ENCODE data around the gene TRPC5OS.

TRPC5OS gene

DNA sequence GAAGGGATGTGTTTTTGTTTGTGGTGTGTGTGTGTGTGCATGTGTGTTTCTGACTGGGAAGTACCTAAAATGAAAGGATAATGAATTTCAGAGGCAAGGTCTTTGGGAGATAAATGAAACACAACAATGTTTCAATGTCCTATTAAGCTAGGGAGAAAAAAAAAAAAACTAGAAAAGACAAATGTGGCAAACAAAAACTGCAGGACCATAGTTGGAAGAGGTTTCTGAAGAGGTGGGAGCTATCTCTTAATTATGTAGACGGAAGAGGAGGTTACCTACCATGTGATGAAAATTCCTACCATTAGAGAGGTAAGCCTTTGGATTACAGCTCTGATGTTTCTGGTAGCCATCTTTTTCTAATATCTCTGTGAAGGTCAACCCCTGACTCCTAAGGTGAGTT is at the start of gene TRPC5OS:
TRPC5OS (plus strand) TSS at position 301 of the 400 bp plus-strand sequence. CDS start 25,669 bp downstream, outside the sequence.
- no peak for DNase-seq (ENCODE audit: extremely low read depth, low read depth)
- TF ChIP-seq, protein P1, sequence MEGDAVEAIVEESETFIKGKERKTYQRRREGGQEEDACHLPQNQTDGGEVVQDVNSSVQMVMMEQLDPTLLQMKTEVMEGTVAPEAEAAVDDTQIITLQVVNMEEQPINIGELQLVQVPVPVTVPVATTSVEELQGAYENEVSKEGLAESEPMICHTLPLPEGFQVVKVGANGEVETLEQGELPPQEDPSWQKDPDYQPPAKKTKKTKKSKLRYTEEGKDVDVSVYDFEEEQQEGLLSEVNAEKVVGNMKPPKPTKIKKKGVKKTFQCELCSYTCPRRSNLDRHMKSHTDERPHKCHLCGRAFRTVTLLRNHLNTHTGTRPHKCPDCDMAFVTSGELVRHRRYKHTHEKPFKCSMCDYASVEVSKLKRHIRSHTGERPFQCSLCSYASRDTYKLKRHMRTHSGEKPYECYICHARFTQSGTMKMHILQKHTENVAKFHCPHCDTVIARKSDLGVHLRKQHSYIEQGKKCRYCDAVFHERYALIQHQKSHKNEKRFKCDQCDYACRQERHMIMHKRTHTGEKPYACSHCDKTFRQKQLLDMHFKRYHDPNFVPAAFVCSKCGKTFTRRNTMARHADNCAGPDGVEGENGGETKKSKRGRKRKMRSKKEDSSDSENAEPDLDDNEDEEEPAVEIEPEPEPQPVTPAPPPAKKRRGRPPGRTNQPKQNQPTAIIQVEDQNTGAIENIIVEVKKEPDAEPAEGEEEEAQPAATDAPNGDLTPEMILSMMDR (IDR thresholded peaks at IDR 0.05; ENCODE audit: low read depth, low read length), result no peak

DNA sequence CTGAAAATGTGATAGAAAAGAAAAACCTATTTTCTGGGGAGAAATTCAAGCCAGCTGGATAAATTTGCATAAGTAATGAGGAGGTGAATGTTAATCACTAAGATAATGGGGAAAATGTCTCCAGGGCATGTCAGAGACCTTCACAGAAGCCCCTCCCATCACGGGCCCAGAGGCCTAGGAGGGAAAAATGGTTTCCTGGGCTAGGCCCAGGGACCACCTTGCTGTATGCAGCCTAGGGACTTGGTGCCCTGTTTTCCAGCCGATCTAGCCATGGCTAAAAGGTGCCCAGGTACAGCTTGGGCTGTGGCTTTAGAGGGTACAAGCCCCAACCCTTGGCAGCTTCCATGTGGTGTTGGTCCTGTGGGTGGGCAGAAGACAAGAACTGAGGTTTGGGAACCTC is 46.6 kb upstream of the TRPC5OS start:
- DNase-seq (ENCODE audit: extremely low read depth, low read depth), result no peak
- TF ChIP-seq, protein P1 (IDR thresholded peaks at IDR 0.05; ENCODE audit: low read depth, low read length), result no peak

DNA sequence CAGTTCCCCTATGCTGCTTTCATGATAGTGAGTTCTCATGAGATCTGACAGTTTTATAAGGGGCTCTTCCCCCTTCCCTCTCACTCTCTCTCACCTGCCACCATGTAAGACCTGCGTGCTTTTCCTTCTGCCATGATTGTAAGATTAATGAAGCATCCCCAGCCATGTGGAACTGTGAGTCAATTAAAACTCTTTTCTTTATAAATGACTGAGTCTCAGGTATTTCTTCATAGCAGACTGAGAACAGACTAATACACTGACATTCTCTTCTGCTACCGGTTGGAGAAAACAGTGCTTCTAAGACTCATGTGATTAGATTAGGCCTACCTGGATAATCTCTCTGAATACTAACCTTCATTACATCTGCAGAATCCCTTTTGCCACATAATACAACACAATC is 45.4 kb upstream of the TRPC5OS start:
- DNase-seq (ENCODE audit: extremely low read depth, low read depth), result no peak
- TF ChIP-seq, protein P1 (IDR thresholded peaks at IDR 0.05; ENCODE audit: low read depth, low read length), result no peak

DNA sequence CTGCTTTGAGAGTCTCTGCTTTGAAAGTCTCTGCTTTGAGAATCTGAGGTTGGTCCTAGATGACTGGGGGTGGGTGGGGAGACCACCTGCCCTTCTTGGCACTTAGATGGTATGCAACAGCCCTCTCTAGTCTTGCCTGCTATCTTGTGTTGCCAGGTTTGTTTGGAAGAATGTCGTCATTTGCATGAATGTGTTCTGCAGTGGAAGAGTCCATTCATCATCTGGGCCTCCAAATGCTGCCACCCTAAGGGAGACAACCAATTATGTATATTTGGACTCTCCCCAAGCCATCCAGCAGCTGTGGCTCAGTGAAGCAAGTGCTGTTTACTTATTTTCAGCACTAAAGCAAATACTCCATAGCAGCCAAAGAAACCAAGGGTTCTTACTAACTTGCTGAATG is 44.6 kb upstream of the TRPC5OS start:
- DNase-seq (ENCODE audit: extremely low read depth, low read depth), result no peak
- TF ChIP-seq, protein P1 (IDR thresholded peaks at IDR 0.05; ENCODE audit: low read depth, low read length), result no peak

DNA sequence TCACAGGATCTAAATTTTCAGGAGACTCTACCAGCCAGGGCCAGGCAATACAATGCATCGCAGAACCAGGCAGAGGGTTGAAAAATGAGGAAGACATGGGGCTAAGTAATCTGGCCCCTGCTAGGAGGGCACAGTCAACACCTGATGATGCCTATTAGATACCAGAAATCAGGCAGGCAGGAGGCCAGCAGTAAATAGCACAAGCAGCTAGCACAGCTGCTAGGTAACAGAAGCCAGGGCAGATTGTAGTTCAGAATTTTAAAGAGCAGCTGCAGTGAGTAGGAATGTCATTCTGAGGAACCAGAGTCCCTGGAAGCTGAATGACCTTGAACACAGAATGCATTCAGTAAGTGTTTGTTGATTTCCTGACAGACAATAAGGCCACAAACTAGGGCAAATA is 38.8 kb upstream of the TRPC5OS start:
- TF ChIP-seq, protein P1 (IDR thresholded peaks at IDR 0.05; ENCODE audit: low read depth, low read length), result no peak
- no peak for DNase-seq (ENCODE audit: extremely low read depth, low read depth)

DNA sequence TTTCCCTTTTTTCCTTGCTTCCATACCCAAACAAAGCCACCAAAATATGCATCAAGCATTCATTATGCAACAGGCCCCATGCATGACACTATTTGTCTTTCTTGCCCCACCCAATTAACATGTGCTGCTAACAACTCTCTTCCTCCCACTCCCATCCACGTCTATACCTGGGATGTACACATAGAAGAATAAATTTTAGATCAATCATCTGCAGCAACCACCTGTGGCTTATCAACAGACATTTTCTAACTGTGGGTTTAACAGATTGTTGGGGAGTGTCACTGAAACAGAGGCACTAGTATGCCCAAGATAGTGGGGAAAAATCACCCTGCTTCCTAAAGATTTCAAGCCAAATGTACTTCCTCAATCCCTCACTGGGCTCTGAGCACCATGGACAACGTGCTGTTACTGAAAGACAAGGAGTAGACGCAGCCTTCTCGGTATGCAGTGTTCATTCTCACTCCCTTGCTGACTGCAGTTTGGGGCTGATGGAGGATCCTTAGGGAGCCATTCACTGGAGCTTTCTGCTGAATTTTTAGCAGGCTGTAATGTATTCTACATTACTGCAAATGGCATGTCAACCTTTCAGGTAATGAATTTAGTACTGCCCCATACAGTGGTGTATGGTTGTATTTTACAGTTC is 28.4 kb upstream of the TRPC5OS start:
- DNase-seq (ENCODE audit: extremely low read depth, low read depth), result no peak
- TF ChIP-seq, protein P1 (IDR thresholded peaks at IDR 0.05; ENCODE audit: low read depth, low read length), result no peak

DNA sequence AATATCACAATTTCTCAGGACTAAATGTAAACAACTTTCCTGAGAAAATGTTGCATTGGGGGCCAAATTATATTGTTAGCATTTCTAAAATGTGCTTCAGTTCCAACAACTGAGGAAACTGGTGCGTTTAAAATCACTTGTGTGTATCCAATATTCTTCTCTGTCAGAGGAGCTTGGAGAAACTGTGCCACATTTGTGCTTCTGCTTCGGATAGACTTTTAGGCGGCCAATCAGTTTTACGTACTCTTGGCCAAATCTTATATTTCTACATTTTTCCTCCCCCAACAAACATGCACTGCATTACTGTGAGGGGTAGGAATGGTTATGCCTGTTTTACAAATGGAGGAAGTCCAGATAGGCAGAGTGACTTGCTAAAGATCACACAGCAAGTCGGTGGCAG is 27.4 kb upstream of the TRPC5OS start:
- DNase-seq (ENCODE audit: extremely low read depth, low read depth), result no peak
- TF ChIP-seq, protein P1 (IDR thresholded peaks at IDR 0.05; ENCODE audit: low read depth, low read length), result no peak

Measured in AG09319 (cell line).